ENCODE data around the gene AK2. TPM values are rescaled to one million over a fixed set of nuclear protein-coding genes. Genes with fewer than 3 reads are reported as not detected.
A peak's percentile ranks its signal among the peaks of the same experiment; 100 is the strongest.

Gene AK2
- total RNA-seq, 4 donors from 2014 or later = 70.2 to 108 (median 80.7) TPM

DNA sequence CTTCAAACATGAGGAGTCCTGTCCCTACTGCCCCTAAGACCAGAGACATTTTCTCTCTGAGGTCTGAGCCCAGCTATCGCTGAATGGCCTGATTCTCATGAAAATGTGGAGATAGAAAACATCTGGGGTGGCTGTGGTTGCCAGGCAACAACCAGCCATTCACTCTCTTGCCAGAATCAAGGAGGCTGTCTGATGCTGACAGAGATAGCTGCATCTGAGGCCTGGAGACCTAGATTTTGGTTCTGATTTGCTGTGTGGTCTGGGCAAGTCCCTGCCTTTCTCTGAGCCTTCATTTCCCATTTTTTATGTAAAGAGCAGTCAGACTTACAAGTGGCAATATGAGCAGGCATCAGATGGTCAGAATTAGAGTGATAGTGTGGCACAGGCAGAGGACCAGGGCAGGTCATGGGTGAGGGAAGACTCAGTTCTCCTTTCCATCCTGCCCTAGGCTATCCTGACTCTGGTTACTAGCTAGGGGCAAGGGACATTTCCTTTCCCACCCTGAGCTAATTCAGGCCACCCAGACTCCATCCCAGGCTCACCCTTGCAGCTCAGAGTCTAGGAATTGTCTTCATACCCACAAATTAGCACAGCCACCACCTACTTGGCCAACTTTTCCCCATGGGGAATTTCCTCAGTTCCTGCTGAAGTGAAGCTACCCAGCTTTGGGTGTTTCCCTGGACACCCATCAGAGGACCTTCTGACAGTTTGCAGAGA lies 52.1 kb downstream of the AK2 start:
- TF ChIP-seq POLR2AphosphoS5 (IDR thresholded peaks at IDR 0.05) (no peak), EP300 (IDR thresholded peaks at IDR 0.05) (no peak), POLR2A (IDR thresholded peaks at IDR 0.05; ENCODE audit: low read depth) (no peak)
- TF ChIP-seq, protein P1, sequence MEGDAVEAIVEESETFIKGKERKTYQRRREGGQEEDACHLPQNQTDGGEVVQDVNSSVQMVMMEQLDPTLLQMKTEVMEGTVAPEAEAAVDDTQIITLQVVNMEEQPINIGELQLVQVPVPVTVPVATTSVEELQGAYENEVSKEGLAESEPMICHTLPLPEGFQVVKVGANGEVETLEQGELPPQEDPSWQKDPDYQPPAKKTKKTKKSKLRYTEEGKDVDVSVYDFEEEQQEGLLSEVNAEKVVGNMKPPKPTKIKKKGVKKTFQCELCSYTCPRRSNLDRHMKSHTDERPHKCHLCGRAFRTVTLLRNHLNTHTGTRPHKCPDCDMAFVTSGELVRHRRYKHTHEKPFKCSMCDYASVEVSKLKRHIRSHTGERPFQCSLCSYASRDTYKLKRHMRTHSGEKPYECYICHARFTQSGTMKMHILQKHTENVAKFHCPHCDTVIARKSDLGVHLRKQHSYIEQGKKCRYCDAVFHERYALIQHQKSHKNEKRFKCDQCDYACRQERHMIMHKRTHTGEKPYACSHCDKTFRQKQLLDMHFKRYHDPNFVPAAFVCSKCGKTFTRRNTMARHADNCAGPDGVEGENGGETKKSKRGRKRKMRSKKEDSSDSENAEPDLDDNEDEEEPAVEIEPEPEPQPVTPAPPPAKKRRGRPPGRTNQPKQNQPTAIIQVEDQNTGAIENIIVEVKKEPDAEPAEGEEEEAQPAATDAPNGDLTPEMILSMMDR (IDR thresholded peaks at IDR 0.05) = no peak
- H3K9me3 ChIP-seq = no peaks in the 10 kb centered on the region
- H3K27ac ChIP-seq (replicated peaks in 1 of 4) = peak overlapping the region in 3 of 4 donors; percentile 14 to 17 (median 16)
- peaks cover 16 to 46% (median 26%) of the 10 kb centered on the region in 4 donors for H3K4me1 ChIP-seq
- DNase-seq (ENCODE audit: extremely low spot score) = no peak
- WGBS = 67% methylated on average over 1 of the region's 1 CpG
- no peak overlapping the region for H3K4me3 ChIP-seq
- intact Hi-C loops (cut with DNase I) = no loop called here
- H3K36me3 ChIP-seq = no peaks in the 10 kb centered on the region
- H3K27me3 ChIP-seq = no peaks in the 10 kb centered on the region

DNA sequence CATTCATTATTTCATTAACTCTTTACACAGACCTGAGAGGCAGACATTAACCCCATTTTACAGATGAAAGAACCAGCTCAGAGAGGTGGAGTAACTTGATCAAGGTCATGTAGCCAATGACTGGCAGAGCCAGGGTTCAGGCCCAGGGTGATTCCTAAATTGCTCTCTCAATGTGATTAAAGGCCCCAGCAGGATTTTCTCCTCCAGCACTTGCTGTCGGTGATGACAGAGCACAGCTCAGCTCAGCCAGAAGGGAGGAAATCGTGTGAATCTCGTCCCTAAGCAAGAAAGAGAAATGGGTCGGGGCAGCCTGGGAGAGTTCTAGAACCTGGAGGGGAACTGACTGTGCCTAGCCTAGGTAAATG lies 52.6 kb downstream of the AK2 start:
- no peak for DNase-seq (ENCODE audit: extremely low spot score)
- intact Hi-C loops (cut with DNase I) = no loop called here
- TF ChIP-seq POLR2AphosphoS5 (IDR thresholded peaks at IDR 0.05) (no peak), EP300 (IDR thresholded peaks at IDR 0.05) (no peak), POLR2A (IDR thresholded peaks at IDR 0.05; ENCODE audit: low read depth) (no peak)
- TF ChIP-seq, protein P1 (IDR thresholded peaks at IDR 0.05) = no peak
- WGBS = 32% methylated on average over 4 of the region's 4 CpGs
- peak overlapping the region; percentile 14 to 17 (median 16) for H3K27ac ChIP-seq (replicated peaks in 1 of 4)
- H3K4me1 ChIP-seq = peaks cover 11 to 41% (median 21%) of the 10 kb centered on the region in 4 donors
- no peak overlapping the region for H3K4me3 ChIP-seq
- no peaks in the 10 kb centered on the region for H3K27me3 ChIP-seq
- no peaks in the 10 kb centered on the region for H3K36me3 ChIP-seq
- H3K9me3 ChIP-seq = no peaks in the 10 kb centered on the region

DNA sequence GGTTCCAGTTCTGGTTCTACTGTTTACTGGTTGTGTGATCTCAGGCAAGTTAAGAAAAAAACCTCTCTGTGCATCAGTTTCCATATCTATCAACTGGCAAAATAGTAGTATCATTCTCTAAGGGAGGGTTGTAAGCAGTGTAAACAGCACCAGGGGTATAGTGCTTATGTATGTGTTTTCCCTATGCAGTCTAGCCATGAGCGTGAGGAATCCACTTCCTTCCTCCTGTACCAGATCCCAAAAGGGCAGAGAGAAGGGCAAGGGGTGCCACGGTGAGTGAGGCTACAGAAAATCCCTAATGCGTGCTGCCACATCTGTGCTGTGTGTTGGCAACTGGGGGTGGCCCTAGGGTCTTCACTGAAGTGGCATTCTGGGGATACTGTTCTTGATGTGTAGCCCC lies 53.7 kb downstream of the AK2 start:
- no peak for DNase-seq (ENCODE audit: extremely low spot score)
- Histone ChIP-seq H3K4me1 (peaks cover under 1 to 30% (median 12%) of the 10 kb centered on the region in 4 donors), H3K36me3 (no peaks in the 10 kb centered on the region), H3K9me3 (no peaks in the 10 kb centered on the region), H3K4me3 (no peak overlapping the region), H3K27ac (replicated peaks in 1 of 4) (no peak overlapping the region), H3K27me3 (no peaks in the 10 kb centered on the region)
- WGBS = 77% methylated on average over 3 of the region's 3 CpGs
- TF ChIP-seq POLR2AphosphoS5 (IDR thresholded peaks at IDR 0.05) = no peak
- no peak for TF ChIP-seq POLR2A (IDR thresholded peaks at IDR 0.05; ENCODE audit: low read depth)
- TF ChIP-seq, protein P1 (IDR thresholded peaks at IDR 0.05) = no peak
- no peak for TF ChIP-seq EP300 (IDR thresholded peaks at IDR 0.05)
- intact Hi-C loops (cut with DNase I) = no loop called here

DNA sequence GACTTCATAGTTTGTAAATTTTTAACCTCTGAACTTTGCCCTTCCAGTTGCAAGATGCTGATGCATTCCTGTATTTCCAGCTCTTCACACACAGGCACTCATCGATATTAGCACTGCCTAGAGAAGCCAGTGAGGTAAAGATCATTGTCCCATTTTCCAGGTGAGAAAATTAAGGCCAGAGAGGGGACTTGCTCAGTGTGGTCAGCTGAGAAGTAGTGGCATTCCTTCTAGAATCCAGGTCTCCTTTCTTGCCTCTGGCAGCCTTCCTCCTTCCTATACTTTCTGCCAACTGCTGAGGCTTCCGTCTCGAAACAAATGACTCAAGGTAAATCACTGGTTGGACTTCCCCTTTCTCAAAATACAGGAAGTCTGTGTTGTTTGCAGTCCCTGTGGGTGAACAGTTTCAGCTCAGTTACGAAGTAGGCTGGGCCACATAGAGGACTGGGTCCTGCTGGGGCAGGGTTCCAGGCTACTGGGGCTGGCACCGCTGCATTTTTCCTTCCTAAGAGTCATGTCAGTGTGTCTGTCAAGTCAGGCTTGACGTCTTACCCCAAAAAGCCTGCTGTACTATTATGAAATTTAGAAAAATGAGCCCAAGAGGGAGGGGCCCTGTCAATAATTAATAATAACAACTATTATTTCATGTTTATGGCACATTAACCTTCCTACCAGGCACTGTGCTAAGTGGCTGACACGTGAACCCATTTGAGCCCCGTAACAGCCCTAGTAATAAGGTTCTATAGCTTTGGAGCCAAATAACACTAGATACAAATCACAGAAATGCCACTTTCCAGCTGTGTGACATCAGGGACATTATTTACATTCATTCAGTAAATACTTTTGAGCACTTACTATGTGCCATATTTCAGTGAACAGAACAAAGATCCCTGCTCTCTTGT lies 55.4 kb downstream of the AK2 start:
- Histone ChIP-seq H3K9me3 (no peaks in the 10 kb centered on the region), H3K36me3 (no peaks in the 10 kb centered on the region), H3K27ac (replicated peaks in 1 of 4) (peak overlapping the region; percentile 46 to 59 (median 52)), H3K4me1 (peaks cover 0 to 30% (median 12%) of the 10 kb centered on the region in 4 donors), H3K4me3 (no peak overlapping the region), H3K27me3 (no peaks in the 10 kb centered on the region)
- intact Hi-C loops (cut with DNase I) = no loop called here
- peak; percentile 69 to 73 for TF ChIP-seq POLR2AphosphoS5 (IDR thresholded peaks at IDR 0.05)
- TF ChIP-seq, protein P1 (IDR thresholded peaks at IDR 0.05) = no peak
- TF ChIP-seq EP300 (IDR thresholded peaks at IDR 0.05) = no peak
- TF ChIP-seq POLR2A (IDR thresholded peaks at IDR 0.05; ENCODE audit: low read depth) = no peak
- WGBS = 47% methylated on average over 8 of the region's 8 CpGs
- no peak for DNase-seq (ENCODE audit: extremely low spot score)

All from esophagus muscularis mucosa (tissue), 4 donors.